ENCODE data around the gene GOLGA6D.
"Not testable (repeated sequence)": the region's sequence is repeated elsewhere in the genome, so short reads cannot be mapped to it uniquely, and the experiment has no call there.

The GOLGA6D gene

GRCh38 chr15:75275617-75276016 lies 7.0 kb upstream of the GOLGA6D start:
- intact Hi-C loops (cut with DNase I) = not testable (repeated sequence)
- peak in 4 of 42 donors; percentile 10 to 42 (median 30) for DNase-seq

- DNase-seq = peak in 1 of 42 donors; percentile 12
- intact Hi-C loops (cut with DNase I) = not testable (repeated sequence)
These were observed 4.1 kb upstream of the GOLGA6D start for GRCh38 chr15:75278497-75278896.

- intact Hi-C loops (cut with DNase I); DNase-seq: not testable (repeated sequence)
These were observed 1.5 kb downstream of the GOLGA6D start for GRCh38 chr15:75284152-75284551.

GRCh38 chr15:75293660-75294059 lies 11.0 kb downstream of the GOLGA6D start:
- DNase-seq; intact Hi-C loops (cut with DNase I): not testable (repeated sequence)

DNA sequence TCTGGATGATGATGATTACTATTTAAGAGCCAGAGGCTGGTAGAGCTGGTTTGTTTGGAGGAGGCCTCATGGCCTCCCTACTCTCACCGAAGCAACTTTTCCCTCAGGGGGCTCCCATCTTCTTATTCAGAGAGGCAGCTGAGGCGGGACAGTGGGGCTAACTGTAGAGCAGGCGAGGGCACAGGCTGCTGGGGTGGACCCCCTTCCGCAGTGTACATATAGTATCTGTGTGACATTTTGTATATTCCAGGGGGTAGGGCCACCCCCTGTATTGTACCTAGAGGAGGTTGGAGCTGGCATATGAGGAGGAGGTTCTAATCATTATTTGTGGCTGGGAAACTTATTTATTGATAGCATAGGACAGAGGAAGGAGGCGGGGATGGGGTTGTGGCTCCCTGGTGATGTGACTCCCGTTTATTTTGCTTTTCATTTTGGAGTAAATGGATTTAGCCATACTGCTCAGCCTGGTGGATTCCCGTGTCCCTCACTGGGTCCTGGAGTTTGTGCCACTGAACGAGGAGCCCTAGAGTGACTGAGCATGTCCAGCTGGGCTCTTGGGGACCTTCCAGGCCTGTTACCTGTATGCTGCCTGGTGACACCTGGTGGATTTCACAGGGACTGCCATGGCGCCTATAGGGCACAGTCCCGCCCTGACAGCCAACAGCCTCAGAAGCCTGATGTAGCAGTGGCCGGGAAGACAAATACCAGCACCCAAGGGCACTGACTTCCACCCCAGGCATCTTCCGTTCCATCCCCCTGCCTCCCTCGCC lies 16.1 kb downstream of the GOLGA6D start:
- DNase-seq; intact Hi-C loops (cut with DNase I): not testable (repeated sequence)

DNA sequence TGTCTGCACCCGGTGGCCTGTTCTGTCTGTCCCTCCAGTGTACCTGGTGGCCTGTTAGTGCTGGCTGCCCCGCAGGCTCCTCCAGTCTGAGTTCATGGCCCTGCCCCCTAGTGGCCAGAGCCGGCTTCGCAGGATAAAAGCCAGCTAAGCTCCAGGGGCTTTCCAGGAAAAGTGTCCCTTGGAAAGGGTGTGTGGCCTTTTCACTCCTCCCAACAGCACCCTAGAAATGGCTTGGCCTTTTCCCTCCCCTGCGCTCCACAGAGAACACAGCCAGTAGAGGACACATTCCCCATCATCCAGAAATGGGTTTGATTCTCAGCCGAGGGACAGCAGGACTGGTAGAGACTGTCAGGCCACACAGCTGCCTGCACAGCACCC lies 16.7 kb downstream of the GOLGA6D start:
- DNase-seq = peak in 39 of 42 donors; percentile 7 to 77 (median 43)
- intact Hi-C loops (cut with DNase I) = not testable (repeated sequence)

GRCh38 chr15:75300026-75300425 lies 17.4 kb downstream of the GOLGA6D start:
- DNase-seq; intact Hi-C loops (cut with DNase I): not testable (repeated sequence)

- intact Hi-C loops (cut with DNase I) = no loop called here
- no peak for DNase-seq
These were observed 19.7 kb downstream of the GOLGA6D start for GRCh38 chr15:75302318-75302717.

- DNase-seq; intact Hi-C loops (cut with DNase I): not testable (repeated sequence)
These were observed 20.1 kb downstream of the GOLGA6D start for GRCh38 chr15:75302753-75303152.

DNA sequence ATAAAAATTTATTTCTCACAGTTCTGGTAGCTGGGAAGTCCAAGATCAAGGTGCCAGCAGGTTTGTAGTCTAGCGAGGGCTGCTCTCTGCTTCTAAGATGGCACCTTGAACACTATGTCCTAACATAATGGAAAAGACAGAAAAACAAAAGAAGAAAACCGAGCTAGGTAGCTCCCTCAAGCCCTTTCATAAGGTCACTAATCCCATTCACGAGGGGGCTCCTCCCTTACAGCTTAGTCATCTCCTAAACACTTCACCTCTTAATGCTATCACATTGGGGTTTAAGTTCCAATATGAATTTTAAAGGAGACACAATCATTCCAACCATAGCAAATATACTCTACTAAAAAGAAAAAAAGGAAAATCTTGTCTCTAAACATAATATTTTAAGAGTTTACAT lies 23.6 kb downstream of the GOLGA6D start:
- intact Hi-C loops (cut with DNase I) = no loop called here
- DNase-seq = no peak

DNA sequence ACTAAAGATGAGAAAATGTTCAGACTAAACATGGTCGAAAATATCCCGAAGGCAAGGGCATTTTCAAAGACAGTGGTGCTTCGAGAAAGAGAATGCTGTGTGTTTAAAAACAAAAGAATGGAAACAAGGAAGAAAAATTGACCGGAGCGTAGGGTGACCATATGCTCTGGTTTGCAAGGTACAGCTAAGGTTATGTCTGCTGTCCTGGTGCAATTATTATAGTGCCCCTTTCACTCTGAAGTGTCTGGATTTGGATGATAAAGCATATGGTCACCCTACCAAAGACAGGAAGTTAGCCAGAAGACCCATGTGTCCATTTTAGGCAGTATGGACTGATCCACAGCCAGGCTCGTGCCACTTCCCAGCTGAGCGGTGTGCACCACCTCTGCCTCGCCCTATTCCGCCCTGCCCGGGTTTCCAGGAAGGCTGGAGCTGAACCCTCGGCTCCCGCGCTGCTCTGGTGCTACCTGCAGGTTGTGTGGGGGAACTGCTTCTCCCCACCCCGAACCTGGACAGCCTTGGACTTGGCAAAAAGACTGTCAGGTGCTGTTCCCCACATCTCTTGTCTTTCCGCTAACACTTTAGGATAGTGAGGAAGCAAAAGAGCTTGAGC lies 25.2 kb downstream of the GOLGA6D start:
- intact Hi-C loops (cut with DNase I) = no loop called here
- DNase-seq = peak in 18 of 42 donors; percentile 4 to 44 (median 18)

DNA sequence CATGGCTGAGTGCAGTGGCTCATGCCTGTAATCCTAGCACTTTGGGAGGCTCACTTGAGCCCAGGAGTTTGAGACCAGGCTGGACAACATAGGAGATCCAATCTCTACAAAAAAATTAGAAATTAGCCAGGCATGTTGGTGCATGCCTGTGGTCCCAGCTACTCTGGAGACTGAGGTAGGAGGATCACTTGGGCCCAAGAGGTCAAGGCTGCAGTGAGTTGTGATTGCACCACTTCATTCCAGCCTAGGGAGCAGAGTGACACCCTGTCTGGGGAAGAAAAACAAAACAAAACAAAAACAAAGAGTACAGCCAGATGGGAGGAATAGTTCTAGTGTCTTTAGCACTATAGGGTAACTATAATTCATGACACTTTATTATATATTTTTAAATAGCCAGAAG lies 27.1 kb downstream of the GOLGA6D start:
- intact Hi-C loops (cut with DNase I) = no loop called here
- DNase-seq = no peak

- intact Hi-C loops (cut with DNase I) = not testable (repeated sequence)
These were observed 29.9 kb downstream of the GOLGA6D start for GRCh38 chr15:75312548-75312947.

GRCh38 chr15:75313116-75313845 lies 30.6 kb downstream of the GOLGA6D start:
- intact Hi-C loops (cut with DNase I) = no loop called here
- DNase-seq = no peak

More at GRCh38 chr15:75312548-75312947, 29.9 kb downstream of the GOLGA6D start:
- not testable (repeated sequence) for DNase-seq

- no peak for DNase-seq
- intact Hi-C loops (cut with DNase I) = no loop called here
These were observed 32.1 kb downstream of the GOLGA6D start for GRCh38 chr15:75314552-75315290.

GRCh38 chr15:75319231-75319897 lies 36.7 kb downstream of the GOLGA6D start:
- intact Hi-C loops (cut with DNase I); DNase-seq: not testable (repeated sequence)

- DNase-seq = no peak
- intact Hi-C loops (cut with DNase I) = no loop called here
These were observed 39.1 kb downstream of the GOLGA6D start for GRCh38 chr15:75321711-75322110.

DNA sequence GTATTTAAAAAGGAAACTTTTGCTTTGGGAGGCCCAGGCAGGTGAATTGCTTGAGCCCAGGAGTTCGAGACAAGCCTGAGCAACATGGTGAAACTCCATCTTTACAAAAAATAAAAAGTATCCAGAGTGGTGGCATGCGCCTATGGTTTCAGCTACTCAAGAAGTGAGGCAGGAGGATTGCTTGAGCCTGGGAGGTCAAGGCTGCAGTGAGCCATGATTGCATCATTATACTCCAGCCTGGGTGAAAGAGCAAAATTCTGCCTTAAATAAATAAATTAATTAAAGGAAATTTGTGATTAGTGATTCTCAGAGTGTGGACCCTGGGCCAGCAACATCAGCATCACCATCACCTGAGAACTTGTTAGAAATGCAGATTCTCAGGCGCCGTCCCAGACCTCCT lies 43.3 kb downstream of the GOLGA6D start:
- intact Hi-C loops (cut with DNase I) = no loop called here

DNA sequence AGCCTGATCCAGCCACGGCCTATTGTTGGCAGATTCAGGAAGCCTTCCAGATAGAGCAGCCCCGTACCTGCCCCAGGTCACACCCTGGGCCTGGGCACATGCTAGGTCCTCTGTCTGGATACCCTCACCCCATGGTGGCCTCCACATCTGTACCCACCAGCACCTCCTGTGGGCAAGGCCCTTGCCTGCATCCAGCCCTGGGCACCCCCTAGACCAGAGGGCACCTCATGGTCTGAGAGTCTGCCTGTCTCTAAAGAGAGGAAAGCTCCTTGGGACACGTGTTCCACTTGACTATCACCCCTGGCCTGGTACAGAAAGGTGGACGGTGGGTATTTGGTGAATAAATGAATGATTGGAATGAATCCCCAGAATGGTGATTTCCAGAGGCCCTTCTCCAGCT lies 44.4 kb downstream of the GOLGA6D start:
- no peak for DNase-seq
- intact Hi-C loops (cut with DNase I) = no loop called here

More for the DNA sequence above, 43.3 kb downstream of the GOLGA6D start:
- DNase-seq = no peak

Measured in head of caudate nucleus (tissue), 42 donors.